ENCODE measurements around the gene APEH. TPM values are rescaled to one million over a fixed set of nuclear protein-coding genes. Genes with fewer than 3 reads are reported as not detected.
A peak's percentile ranks its signal among the peaks of the same experiment; 100 is the strongest.

The APEH gene
- total RNA-seq, 1 donor from 2014 or later: 88.5 TPM

GRCh38 chr3:49713336-49714105, 39.4 kb downstream of the APEH start:
- Histone ChIP-seq H3K9me3 (no peaks in the 10 kb centered on the region), H3K4me3 (no peak overlapping the region), H3K36me3 (peaks cover 21% of the 10 kb centered on the region), H3K4me1 (peaks cover 2% of the 10 kb centered on the region), H3K27me3 (no peaks in the 10 kb centered on the region), H3K27ac (no peak overlapping the region)
- no peak for TF ChIP-seq CTCF (IDR thresholded peaks at IDR 0.05)
- intact Hi-C loops (cut with DNase I): no loop called here
- DNase-seq (peak; percentile 65), ATAC-seq (no peak)

- ATAC-seq (no peak), DNase-seq (peak; percentile 61)
- H3K27ac ChIP-seq: no peak overlapping the region
- TF ChIP-seq CTCF (IDR thresholded peaks at IDR 0.05): no peak
- no peak overlapping the region for H3K4me3 ChIP-seq
- peaks cover 21% of the 10 kb centered on the region for H3K36me3 ChIP-seq
- H3K27me3 ChIP-seq: no peaks in the 10 kb centered on the region
- no peaks in the 10 kb centered on the region for H3K9me3 ChIP-seq
- intact Hi-C loops (cut with DNase I): no loop called here
- H3K4me1 ChIP-seq: peaks cover 9% of the 10 kb centered on the region
Observed at GRCh38 chr3:49714728-49715550, 40.8 kb downstream of the APEH start.

- ATAC-seq (no peak), DNase-seq (peak; percentile 53)
- Histone ChIP-seq H3K9me3 (no peaks in the 10 kb centered on the region), H3K27me3 (no peaks in the 10 kb centered on the region), H3K27ac (no peak overlapping the region), H3K4me3 (no peak overlapping the region), H3K36me3 (peaks cover 21% of the 10 kb centered on the region), H3K4me1 (peaks cover 9% of the 10 kb centered on the region)
- TF ChIP-seq CTCF (IDR thresholded peaks at IDR 0.05): no peak
- intact Hi-C loops (cut with DNase I): no loop called here
Observed at GRCh38 chr3:49715611-49716121, 41.5 kb downstream of the APEH start.

GRCh38 chr3:49716169-49716568, 42.0 kb downstream of the APEH start:
- Histone ChIP-seq H3K4me3 (no peak overlapping the region), H3K36me3 (peaks cover 25% of the 10 kb centered on the region), H3K9me3 (no peaks in the 10 kb centered on the region), H3K27ac (no peak overlapping the region), H3K27me3 (no peaks in the 10 kb centered on the region), H3K4me1 (peaks cover 9% of the 10 kb centered on the region)
- no peak for TF ChIP-seq CTCF (IDR thresholded peaks at IDR 0.05)
- no peak for ATAC-seq
- intact Hi-C loops (cut with DNase I): no loop called here
- DNase-seq: peak; percentile 51

- no peak for TF ChIP-seq CTCF (IDR thresholded peaks at IDR 0.05)
- intact Hi-C loops (cut with DNase I): no loop called here
- Histone ChIP-seq H3K27ac (no peak overlapping the region), H3K36me3 (peaks cover 26% of the 10 kb centered on the region), H3K4me3 (no peak overlapping the region), H3K27me3 (no peaks in the 10 kb centered on the region), H3K9me3 (no peaks in the 10 kb centered on the region), H3K4me1 (peaks cover 9% of the 10 kb centered on the region)
- ATAC-seq (no peak), DNase-seq (peak; percentile 61)
Observed at GRCh38 chr3:49716691-49717210, 42.6 kb downstream of the APEH start.

Data from upper lobe of right lung (tissue), 1 donor.